AG04449 (cell line): ENCODE results near the gene BEST4.
"Not testable (repeated sequence)": the region's sequence is repeated elsewhere in the genome, so short reads cannot be mapped to it uniquely, and the experiment has no call there.

Source experiments
- CTCF ChIA-PET: fragments of 350-600 bp; formaldehyde crosslinking; extraction: SDS; loops from one replicate; lab custom pipeline; 2021; ENCODE audit warnings: antibody characterized with exemption; lab: Yijun Ruan, JAX
- POLR2A ChIA-PET: fragments of 400-600, 350-600 bp; formaldehyde crosslinking; extraction: SDS; loops from one replicate; lab custom pipeline; 2020; ENCODE audit warnings: antibody characterized with exemption, inconsistent platforms; lab: Yijun Ruan, JAX
- DNase-seq: peaks from one replicate; pipeline ENCODE4 v3.0.0-alpha.2; 2010; ENCODE audit warnings: low read depth, low spot score
- H3K4me3 ChIP-seq: 2 replicates; pipeline ENCODE4 v1.5.1; 2011; ENCODE audit warnings: low read depth, mild to moderate bottlenecking, control low read depth, low read length
- CTCF ChIP-seq: IDR thresholded peaks from one replicate; pipeline ENCODE4 v1.5.1; 2011; ENCODE audit warnings: mild to moderate bottlenecking, moderate library complexity, low read length, control low read depth, inconsistent platforms; ENCODE audit not compliant: insufficient read depth; ENCODE audit errors: missing control alignments

Gene BEST4

GRCh38 chr1:44759077-44759476 lies 28.9 kb downstream of the BEST4 start:
- ChIA-PET POLR2A (interaction anchor here (0.7 to 3.0 kb wide), 2 partner anchors 17 to 23 kb away, joined by 4 to 10 read pairs; partner anchors contain the start of gene RPS8), CTCF (interaction anchor here (0.9 to 3.6 kb wide), 2 partner anchors 13 to 26 kb away, joined by 3 to 18 read pairs; partner anchors contain the start of gene RNU5D-1)
- TF ChIP-seq CTCF = no peak
- H3K4me3 ChIP-seq = no peak overlapping the region
- DNase-seq = no peak

- no peak overlapping the region for H3K4me3 ChIP-seq
- CTCF ChIA-PET = interaction anchor here (3.6 kb wide), 1 partner anchor 25 kb away, joined by 18 read pairs; the partner anchor contains the start of gene RNU5D-1
- no peak for DNase-seq
- no peak for TF ChIP-seq CTCF
- POLR2A ChIA-PET = no interaction called here
These were observed 30.6 kb downstream of the BEST4 start for GRCh38 chr1:44757420-44757819.

- CTCF ChIA-PET = interaction anchor here (0.9 to 2.9 kb wide), 5 partner anchors 14 to 26 kb away, joined by 3 to 22 read pairs (median 3); partner anchors contain the start of gene RNU5D-1
- H3K4me3 ChIP-seq = no peak overlapping the region
- no peak for DNase-seq
- POLR2A ChIA-PET = interaction anchor here (1.3 kb wide), 1 partner anchor 52 kb away, joined by 6 read pairs; the partner anchor contains the start of gene PLK3
- no peak for TF ChIP-seq CTCF
These were observed 40.1 kb downstream of the BEST4 start for GRCh38 chr1:44747878-44748277.

- DNase-seq = no peak
- CTCF ChIA-PET = interaction anchor here (1.2 to 3.5 kb wide), 4 partner anchors 11 to 57 kb away, joined by 4 to 30 read pairs (median 8); partner anchors contain the start of genes PLK3 and RNU5D-1
- H3K4me3 ChIP-seq = no peak overlapping the region
- no peak for TF ChIP-seq CTCF
- POLR2A ChIA-PET = interaction anchor here (1.1 kb wide), 1 partner anchor 32 kb away, joined by 4 read pairs; the partner anchor contains the start of gene RPS8
These were observed 44.8 kb downstream of the BEST4 start for GRCh38 chr1:44743211-44743610.

- no peak for DNase-seq
- H3K4me3 ChIP-seq = peak overlapping the region; percentile 92
- ChIA-PET CTCF (interaction anchor here (1.5 to 3.3 kb wide), 2 partner anchors 9 to 11 kb away, joined by 5 to 24 read pairs; partner anchors contain the start of gene RNU5D-1), POLR2A (no interaction called here)
- TF ChIP-seq CTCF = no peak
These were observed 47.8 kb downstream of the BEST4 start for GRCh38 chr1:44740179-44740617.

GRCh38 chr1:44739307-44740178 lies 48.4 kb downstream of the BEST4 start, which contains the start of gene KIF2C:
KIF2C (plus strand) TSS chr1:44739837; CDS start chr1:44739933, 96 bp downstream.
- H3K4me3 ChIP-seq = peak within 1 kb of the TSS; percentile 92
- CTCF ChIA-PET = interaction anchor here (0.6 to 3.3 kb wide), 3 partner anchors 8 to 12 kb away, joined by 3 to 24 read pairs (median 5); partner anchors contain the start of gene RNU5D-1
- TF ChIP-seq CTCF = no peak
- DNase-seq = peak; percentile 78
- POLR2A ChIA-PET = no interaction called here

GRCh38 chr1:44738953-44739306 lies 49.0 kb downstream of the BEST4 start:
- CTCF ChIA-PET = interaction anchor here (0.6 to 3.3 kb wide), 2 partner anchors 8 to 11 kb away, joined by 3 to 24 read pairs; partner anchors contain the start of gene RNU5D-1
- H3K4me3 ChIP-seq = peak overlapping the region; percentile 92
- DNase-seq, POLR2A ChIA-PET: not testable (repeated sequence)
